Measurements from ENCODE around the gene ZNF264.
"Not testable (repeated sequence)": the region's sequence is repeated elsewhere in the genome, so short reads cannot be mapped to it uniquely, and the experiment has no call there.

Gene ZNF264

GRCh38 chr19:57245959-57246358 is 54.7 kb downstream of the ZNF264 start:
- DNase-seq (ENCODE audit: low read depth), result no peak

GRCh38 chr19:57248646-57249045 is 57.3 kb downstream of the ZNF264 start:
- no peak for DNase-seq (ENCODE audit: low read depth)

GRCh38 chr19:57249329-57249728 is 58.0 kb downstream of the ZNF264 start:
- no peak for DNase-seq (ENCODE audit: low read depth)

GRCh38 chr19:57253767-57254166 is 62.5 kb downstream of the ZNF264 start:
- DNase-seq (ENCODE audit: low read depth), result not testable (repeated sequence)

GRCh38 chr19:57262044-57262443 is 70.7 kb downstream of the ZNF264 start:
- no peak for DNase-seq (ENCODE audit: low read depth)

GRCh38 chr19:57263244-57263741 is 72.0 kb downstream of the ZNF264 start:
- no peak for DNase-seq (ENCODE audit: low read depth)

- no peak for DNase-seq (ENCODE audit: low read depth)
Observed at GRCh38 chr19:57267291-57267690, 76.0 kb downstream of the ZNF264 start.

GRCh38 chr19:57269515-57270250 is 78.4 kb downstream of the ZNF264 start:
- DNase-seq (ENCODE audit: low read depth), result peak; percentile 61

GRCh38 chr19:57271280-57271679 is 80.0 kb downstream of the ZNF264 start:
- DNase-seq (ENCODE audit: low read depth), result no peak

Data from GM04504 (cell line).